MM.1S (cell line): Measurements from ENCODE around the gene BOC.

Experiments used
- EZH2phosphoT487 ChIP-seq: fragments of 300-600 bp; sonication (generic); IDR thresholded peaks from 2 replicates; pipeline ENCODE4 v1.6.1; 2018; ENCODE audit warnings: antibody characterized with exemption, low read length
- TF ChIP-seq, protein P1 (sequence below): fragments of 300-600 bp; sonication (generic); IDR thresholded peaks from 2 replicates; pipeline ENCODE4 v1.5.1; 2016; ENCODE audit warnings: antibody characterized with exemption, low read length, mixed read lengths

- TF ChIP-seq, protein P1, sequence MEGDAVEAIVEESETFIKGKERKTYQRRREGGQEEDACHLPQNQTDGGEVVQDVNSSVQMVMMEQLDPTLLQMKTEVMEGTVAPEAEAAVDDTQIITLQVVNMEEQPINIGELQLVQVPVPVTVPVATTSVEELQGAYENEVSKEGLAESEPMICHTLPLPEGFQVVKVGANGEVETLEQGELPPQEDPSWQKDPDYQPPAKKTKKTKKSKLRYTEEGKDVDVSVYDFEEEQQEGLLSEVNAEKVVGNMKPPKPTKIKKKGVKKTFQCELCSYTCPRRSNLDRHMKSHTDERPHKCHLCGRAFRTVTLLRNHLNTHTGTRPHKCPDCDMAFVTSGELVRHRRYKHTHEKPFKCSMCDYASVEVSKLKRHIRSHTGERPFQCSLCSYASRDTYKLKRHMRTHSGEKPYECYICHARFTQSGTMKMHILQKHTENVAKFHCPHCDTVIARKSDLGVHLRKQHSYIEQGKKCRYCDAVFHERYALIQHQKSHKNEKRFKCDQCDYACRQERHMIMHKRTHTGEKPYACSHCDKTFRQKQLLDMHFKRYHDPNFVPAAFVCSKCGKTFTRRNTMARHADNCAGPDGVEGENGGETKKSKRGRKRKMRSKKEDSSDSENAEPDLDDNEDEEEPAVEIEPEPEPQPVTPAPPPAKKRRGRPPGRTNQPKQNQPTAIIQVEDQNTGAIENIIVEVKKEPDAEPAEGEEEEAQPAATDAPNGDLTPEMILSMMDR, result no peak
- no peak for TF ChIP-seq EZH2phosphoT487
These were observed 9.4 kb downstream of the BOC start for GRCh38 chr3:113220721-113221120.
